BLaER1 treated with 17β-estradiol and CSF1 and Interleukin-3, amounts not matched to agents 10 nM and 100 nM (cell line): ENCODE results near the gene ARHGAP33.
"Not testable (repeated sequence)": the region's sequence is repeated elsewhere in the genome, so short reads cannot be mapped to it uniquely, and the experiment has no call there.

ENCODE experiments used
- H3K27ac ChIP-seq, 11 experiments: shearing (Covaris generic); formaldehyde crosslinking; 2 replicates each; pipeline ENCODE4 v1.8.1; 2022
- H3K27me3 ChIP-seq, 11 experiments: shearing (Covaris generic); formaldehyde crosslinking; 2 replicates each; pipeline ENCODE4 v1.8.1; 2022
- H3K36me3 ChIP-seq, 11 experiments: shearing (Covaris generic); formaldehyde crosslinking; 2 replicates each; pipeline ENCODE4 v1.8.1; 2022
- H3K4me1 ChIP-seq, 10 experiments: shearing (Covaris generic); formaldehyde crosslinking; 2 replicates each; pipeline ENCODE4 v1.8.1; 2022
- H3K4me2 ChIP-seq, 11 experiments: shearing (Covaris generic); formaldehyde crosslinking; 2 replicates each; pipeline ENCODE4 v1.8.1; 2022
- H3K4me3 ChIP-seq, 10 experiments: shearing (Covaris generic); formaldehyde crosslinking; 2 replicates each; pipeline ENCODE4 v1.8.1; 2022
- H3K9ac ChIP-seq, 11 experiments: shearing (Covaris generic); formaldehyde crosslinking; 2 replicates each; pipeline ENCODE4 v1.8.1; 2022
- H3K9me3 ChIP-seq, 11 experiments: shearing (Covaris generic); formaldehyde crosslinking; replicated peaks in 1 of 11; 2 replicates each; pipeline ENCODE4 v1.8.1; 2022
- H4K20me1 ChIP-seq, 11 experiments: shearing (Covaris generic); formaldehyde crosslinking; 2 replicates each; pipeline ENCODE4 v1.8.1; 2022
- Cebpa-rat ChIP-seq, 11 experiments: shearing (Covaris generic); IDR thresholded peaks; 2 replicates each; pipeline ENCODE4 v1.8.1; 2022

Gene ARHGAP33

GRCh38 chr19:35822579-35822978 lies 47.2 kb downstream of the ARHGAP33 start:
- H3K4me1 ChIP-seq, result peaks cover 9 to 25% (median 19%) of the 10 kb centered on the region in 10 experiments; a peak in 18 of 20 replicates
- H3K27me3 ChIP-seq, result peaks cover 0 to 19% (median 12%) of the 10 kb centered on the region in 11 experiments; a peak in 8 of 22 replicates
- TF ChIP-seq Cebpa-rat (IDR thresholded peaks at IDR 0.05), result no peak
- H4K20me1 ChIP-seq, result peaks cover 0 to 2% (median 0%) of the 10 kb centered on the region in 11 experiments; a peak in 1 of 22 replicates
- no peak overlapping the region for H3K9ac ChIP-seq
- 0 out of 20 replicates have a peak overlapping the region, but pooled peaks of 2 of the 10 experiments have one; percentile 14 to 39 for H3K4me3 ChIP-seq
- H3K36me3 ChIP-seq, result no peaks in the 10 kb centered on the region
- peak overlapping the region; percentile 1 to 63 (median 37); a peak in 18 of 22 replicates for H3K4me2 ChIP-seq
- no peak overlapping the region; a peak in 1 of 22 replicates for H3K27ac ChIP-seq
- H3K9me3 ChIP-seq, result no peaks in the 10 kb centered on the region

- no peaks in the 10 kb centered on the region for H3K36me3 ChIP-seq
- peaks cover 0 to 2% (median 0%) of the 10 kb centered on the region in 11 experiments; a peak in 1 of 22 replicates for H4K20me1 ChIP-seq
- H3K27me3 ChIP-seq, result peaks cover 0 to 30% (median 23%) of the 10 kb centered on the region in 11 experiments; a peak in 11 of 22 replicates
- no peak for TF ChIP-seq Cebpa-rat (IDR thresholded peaks at IDR 0.05)
- no peak overlapping the region for H3K4me2 ChIP-seq
- no peak overlapping the region for H3K27ac ChIP-seq
- peaks cover 9 to 19% (median 16%) of the 10 kb centered on the region in 10 experiments; a peak in 18 of 20 replicates for H3K4me1 ChIP-seq
- H3K9ac ChIP-seq, result no peak overlapping the region
- H3K4me3 ChIP-seq, result no peak overlapping the region
- H3K9me3 ChIP-seq, result no peaks in the 10 kb centered on the region
Measured at GRCh38 chr19:35824150-35824549, 48.8 kb downstream of the ARHGAP33 start.

GRCh38 chr19:35828692-35829301 lies 53.4 kb downstream of the ARHGAP33 start:
- H3K4me2 ChIP-seq, result no peak overlapping the region
- H3K4me1 ChIP-seq, result no peaks in the 10 kb centered on the region
- H3K9me3 ChIP-seq, result no peaks in the 10 kb centered on the region
- H3K4me3 ChIP-seq, result no peak overlapping the region
- peaks cover 24 to 70% (median 58%) of the 10 kb centered on the region in 11 experiments; a peak in 19 of 22 replicates for H3K27me3 ChIP-seq
- no peaks in the 10 kb centered on the region for H3K36me3 ChIP-seq
- H4K20me1 ChIP-seq, result peaks cover 0 to 7% (median 0%) of the 10 kb centered on the region in 11 experiments; a peak in 3 of 22 replicates
- H3K27ac ChIP-seq, result no peak overlapping the region
- no peak overlapping the region for H3K9ac ChIP-seq
- TF ChIP-seq Cebpa-rat (IDR thresholded peaks at IDR 0.05), result no peak

GRCh38 chr19:35830986-35831385 lies 55.6 kb downstream of the ARHGAP33 start:
- peaks cover 0 to 8% (median 0%) of the 10 kb centered on the region in 10 experiments; a peak in 2 of 20 replicates for H3K4me1 ChIP-seq
- H4K20me1 ChIP-seq, result peaks cover 0 to 7% (median 0%) of the 10 kb centered on the region in 11 experiments; a peak in 3 of 22 replicates
- no peak overlapping the region for H3K4me3 ChIP-seq
- no peaks in the 10 kb centered on the region for H3K36me3 ChIP-seq
- H3K4me2 ChIP-seq, result no peak overlapping the region
- peaks cover 24 to 78% (median 52%) of the 10 kb centered on the region in 11 experiments; a peak in 19 of 22 replicates for H3K27me3 ChIP-seq
- no peak for TF ChIP-seq Cebpa-rat (IDR thresholded peaks at IDR 0.05)
- H3K9me3 ChIP-seq, result no peaks in the 10 kb centered on the region
- H3K27ac ChIP-seq, result no peak overlapping the region
- no peak overlapping the region for H3K9ac ChIP-seq

- no peak overlapping the region for H3K9ac ChIP-seq
- H3K4me1 ChIP-seq, result peaks cover 0 to 8% (median 0%) of the 10 kb centered on the region in 10 experiments; a peak in 2 of 20 replicates
- no peak for TF ChIP-seq Cebpa-rat (IDR thresholded peaks at IDR 0.05)
- no peak overlapping the region for H3K27ac ChIP-seq
- H3K36me3 ChIP-seq, result no peaks in the 10 kb centered on the region
- H3K9me3 ChIP-seq, result no peaks in the 10 kb centered on the region
- no peak overlapping the region for H3K4me2 ChIP-seq
- no peak overlapping the region for H3K4me3 ChIP-seq
- peaks cover 0 to 7% (median 0%) of the 10 kb centered on the region in 11 experiments; a peak in 2 of 22 replicates for H4K20me1 ChIP-seq
- peaks cover 24 to 75% (median 57%) of the 10 kb centered on the region in 11 experiments; a peak in 19 of 22 replicates for H3K27me3 ChIP-seq
Measured at GRCh38 chr19:35832054-35832453, 56.7 kb downstream of the ARHGAP33 start.

GRCh38 chr19:35833972-35834371 lies 58.6 kb downstream of the ARHGAP33 start:
- Histone ChIP-seq H3K36me3 (no peaks in the 10 kb centered on the region), H3K27ac (no peak overlapping the region), H3K4me2 (no peak overlapping the region), H3K4me3 (no peak overlapping the region), H4K20me1 (peaks cover 0 to 7% (median 0%) of the 10 kb centered on the region in 11 experiments; a peak in 2 of 22 replicates), H3K9me3 (peaks cover 6 to 13% (median 10%) of the 10 kb centered on the region in 11 experiments; a peak in 21 of 22 replicates), H3K27me3 (peaks cover 24 to 61% (median 48%) of the 10 kb centered on the region in 11 experiments; a peak in 19 of 22 replicates), H3K9ac (no peak overlapping the region), H3K4me1 (peaks cover 0 to 8% (median 0%) of the 10 kb centered on the region in 10 experiments; a peak in 2 of 20 replicates)
- no peak for TF ChIP-seq Cebpa-rat (IDR thresholded peaks at IDR 0.05)

GRCh38 chr19:35836096-35836495 lies 60.7 kb downstream of the ARHGAP33 start:
- peaks cover 12 to 20% (median 17%) of the 10 kb centered on the region in 11 experiments; a peak in 21 of 22 replicates for H3K9me3 ChIP-seq
- peaks cover 10 to 41% (median 29%) of the 10 kb centered on the region in 11 experiments; a peak in 19 of 22 replicates for H3K27me3 ChIP-seq
- not testable (repeated sequence) for H3K4me3 ChIP-seq, H3K4me1 ChIP-seq, H4K20me1 ChIP-seq, H3K4me2 ChIP-seq, H3K9ac ChIP-seq, H3K36me3 ChIP-seq, H3K27ac ChIP-seq
